ENCODE results near the gene ARL15. TPM values are rescaled to one million over a fixed set of nuclear protein-coding genes. Genes with fewer than 3 reads are reported as not detected.
A peak's percentile ranks its signal among the peaks of the same experiment; 100 is the strongest.

Gene ARL15
- total and polyA plus RNA-seq, 2 of the 8 experiments (the other 6 are each of a cell fraction or from before 2014, with no cell fraction given), result 9.9 to 21.2 TPM

GRCh38 chr5:54000011-54000410 is 310.4 kb downstream of the ARL15 start:
- H3K36me3 ChIP-seq (ENCODE audit: control insufficient read depth in 2 of 4, insufficient read depth in 4 of 4, low read length in 3 of 4), result no peaks in the 10 kb centered on the region
- peaks cover 2 to 11% (median 5%) of the 10 kb centered on the region in 4 experiments; a peak in 6 of 7 replicates for H3K4me1 ChIP-seq (replicated peaks in 1 of 4; ENCODE audit: control insufficient read depth in 3 of 4, insufficient read depth in 4 of 4, low read length in 3 of 4)
- H2AK5ac ChIP-seq (ENCODE audit: low read depth, low read length), result no peak overlapping the region
- H3K9ac ChIP-seq (replicated peaks in 1 of 4; ENCODE audit: extremely low read depth in 1 of 4, low read depth in 3 of 4, low read length in 3 of 4), result no peak overlapping the region
- no peak overlapping the region for H4K8ac ChIP-seq (ENCODE audit: extremely low read depth, insufficient read depth, low read length)
- H3K23ac ChIP-seq (ENCODE audit: insufficient read length), result no peak overlapping the region
- no peak overlapping the region for H3K27ac ChIP-seq (ENCODE audit: low read depth, low read length)
- H4K91ac ChIP-seq (replicated peaks; ENCODE audit: insufficient read length, low read length), result no peak overlapping the region
- no peaks in the 10 kb centered on the region for H3K79me2 ChIP-seq (ENCODE audit: control insufficient read depth in 1 of 2, insufficient read depth in 2 of 2, low read length in 2 of 2)
- 93% methylated on average over 2 of the region's 2 CpGs; no CpG with 5 or more reads in 1 of the 2 experiments for WGBS, 2 experiments (ENCODE audit: extremely low coverage in 1 of 2, insufficient coverage in 1 of 2, insufficient read length in 1 of 2, insufficient replicate concordance in 2 of 2, low coverage in 1 of 2, low lambda C conversion rate in 2 of 2, missing lambda C conversion rate in 1 of 2)
- H3K4me2 ChIP-seq (ENCODE audit: insufficient read depth in 1 of 2, low read depth in 2 of 2, low read length in 2 of 2), result no peak overlapping the region
- H3K4me3 ChIP-seq (ENCODE audit: extremely low read depth in 1 of 4, insufficient read depth in 2 of 4, low read depth in 3 of 4, low read length in 4 of 4), result no peak overlapping the region
- no peak overlapping the region for H2AFZ ChIP-seq (ENCODE audit: low read length)
- H3K18ac ChIP-seq (ENCODE audit: extremely low read depth, low read length), result no peak overlapping the region; the same call in 1 of the 2 replicates
- no peaks in the 10 kb centered on the region for H4K20me1 ChIP-seq (replicated peaks in 1 of 2; ENCODE audit: control insufficient read depth in 1 of 2, insufficient read depth in 2 of 2, low read length in 2 of 2)
- peak overlapping the region; percentile 31 for H4K5ac ChIP-seq (ENCODE audit: insufficient read length, low read depth, low read length)
- H2BK15ac ChIP-seq (ENCODE audit: low read length), result no peak overlapping the region
- FAIRE-seq (no peak), DNase-seq (ENCODE audit: low read depth in 1 of 2, low spot score in 2 of 2) (no peak)
- H2BK120ac ChIP-seq (replicated peaks; ENCODE audit: low read depth, low read length), result no peak overlapping the region
- H3K27me3 ChIP-seq (replicated peaks in 1 of 4; ENCODE audit: control insufficient read depth in 3 of 4, extremely low read depth in 1 of 4, insufficient read depth in 3 of 4, low read length in 3 of 4), result no peaks in the 10 kb centered on the region
- no peaks in the 10 kb centered on the region for H3K79me1 ChIP-seq (ENCODE audit: low read depth, low read length)
- no peaks in the 10 kb centered on the region for H3K23me2 ChIP-seq (ENCODE audit: low read depth, low read length)
- POLR2A ChIA-PET (ENCODE audit: partially characterized antibody), result no interaction called here
- H3K56ac ChIP-seq (replicated peaks; ENCODE audit: insufficient read length, low read depth, low read length), result no peak overlapping the region
- H3K9me3 ChIP-seq (ENCODE audit: insufficient read depth in 2 of 2, low read depth in 1 of 2, low read length in 1 of 2), result no peaks in the 10 kb centered on the region
- TF ChIP-seq NRF1 (IDR thresholded peaks at IDR 0.05; ENCODE audit: low read depth, low read length) (no peak), POLR2A (IDR thresholded peaks at IDR 0.05; ENCODE audit: control extremely low read depth in 1 of 2, low read depth in 2 of 2, low read length in 2 of 2) (no peak), E2F6 (IDR thresholded peaks at IDR 0.05) (no peak), ATF2 (IDR thresholded peaks at IDR 0.05; ENCODE audit: low read length) (no peak), CREB1 (IDR thresholded peaks at IDR 0.05) (no peak)
- H3K14ac ChIP-seq (ENCODE audit: insufficient read length), result no peak overlapping the region
- CTCF ChIA-PET (ENCODE audit: partially characterized antibody), result no interaction called here
- H2BK20ac ChIP-seq (ENCODE audit: low read length), result no peak overlapping the region
- H2BK5ac ChIP-seq (ENCODE audit: low read depth, low read length), result no peak overlapping the region
- no peak overlapping the region for H3K4ac ChIP-seq (replicated peaks; ENCODE audit: insufficient read length, low read depth, low read length)
- 0 out of 2 replicates have a peak overlapping the region, but pooled peaks have one; percentile 21 for H2BK12ac ChIP-seq (ENCODE audit: low read depth, low read length)

Data from H1 (cell line).